Stimulated activated naive CD8-positive, alpha-beta T cell treated with anti-CD3 and anti-CD28 coated beads, Interleukin-15, Interleukin-2, amounts not matched to agents 100 ng/mL and 50 ng/mL, for 24 hours (primary cell): Measurements from ENCODE around the gene SUGP1.

Experiments
- H3K27ac Mint-ChIP-seq: one replicate; pipeline ENCODE4 v1.8.0; 2021; ENCODE audit warnings: mild to moderate bottlenecking, mixed read lengths
- H3K27me3 Mint-ChIP-seq: one replicate; pipeline ENCODE4 v1.8.0; 2021; ENCODE audit warnings: mixed read lengths
- H3K36me3 Mint-ChIP-seq: one replicate; pipeline ENCODE4 v1.8.0; 2021; ENCODE audit warnings: low read depth, mixed read lengths
- H3K4me1 Mint-ChIP-seq: one replicate; pipeline ENCODE4 v1.8.0; 2021; ENCODE audit warnings: low read depth, mixed read lengths
- H3K4me3 Mint-ChIP-seq: one replicate; pipeline ENCODE4 v1.8.0; 2021; ENCODE audit warnings: mild to moderate bottlenecking, mixed read lengths
- H3K9me3 Mint-ChIP-seq: one replicate; pipeline ENCODE4 v1.8.0; 2021; ENCODE audit warnings: mixed read lengths

Gene SUGP1

GRCh38 chr19:19296953-19297689 lies 23.2 kb downstream of the SUGP1 start:
- Mint-ChIP-seq H3K4me1 (no peaks in the 10 kb centered on the region), H3K4me3 (no peak overlapping the region), H3K27me3 (no peaks in the 10 kb centered on the region), H3K27ac (no peak overlapping the region), H3K9me3 (no peaks in the 10 kb centered on the region), H3K36me3 (peaks cover 37% of the 10 kb centered on the region)

GRCh38 chr19:19294914-19295313 lies 25.4 kb downstream of the SUGP1 start:
- no peaks in the 10 kb centered on the region for H3K4me1 Mint-ChIP-seq
- no peaks in the 10 kb centered on the region for H3K27me3 Mint-ChIP-seq
- H3K36me3 Mint-ChIP-seq = peaks cover 54% of the 10 kb centered on the region
- H3K27ac Mint-ChIP-seq = no peak overlapping the region
- no peak overlapping the region for H3K4me3 Mint-ChIP-seq
- no peaks in the 10 kb centered on the region for H3K9me3 Mint-ChIP-seq

DNA sequence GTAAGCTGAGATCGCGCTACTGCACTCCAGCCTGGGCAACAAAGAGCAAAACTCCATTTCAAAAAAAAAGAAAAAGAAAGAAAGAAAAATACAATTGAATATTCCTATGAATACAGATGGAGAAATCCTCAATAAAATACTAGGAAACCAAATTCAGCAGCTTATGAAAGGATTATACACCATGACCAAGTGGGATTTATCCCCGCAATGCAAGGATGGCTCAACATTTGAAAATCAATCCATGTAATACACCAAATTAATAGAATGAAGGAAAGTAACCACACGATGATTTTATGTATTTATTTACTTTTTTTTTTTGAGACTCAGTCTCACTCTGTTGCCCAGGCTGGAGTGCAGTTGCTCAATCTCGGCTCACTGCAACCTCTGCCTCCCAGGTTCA lies 27.7 kb downstream of the SUGP1 start:
- Mint-ChIP-seq H3K4me3 (no peak overlapping the region), H3K4me1 (no peaks in the 10 kb centered on the region), H3K27me3 (no peaks in the 10 kb centered on the region), H3K36me3 (peaks cover 56% of the 10 kb centered on the region), H3K9me3 (no peaks in the 10 kb centered on the region), H3K27ac (no peak overlapping the region)

DNA sequence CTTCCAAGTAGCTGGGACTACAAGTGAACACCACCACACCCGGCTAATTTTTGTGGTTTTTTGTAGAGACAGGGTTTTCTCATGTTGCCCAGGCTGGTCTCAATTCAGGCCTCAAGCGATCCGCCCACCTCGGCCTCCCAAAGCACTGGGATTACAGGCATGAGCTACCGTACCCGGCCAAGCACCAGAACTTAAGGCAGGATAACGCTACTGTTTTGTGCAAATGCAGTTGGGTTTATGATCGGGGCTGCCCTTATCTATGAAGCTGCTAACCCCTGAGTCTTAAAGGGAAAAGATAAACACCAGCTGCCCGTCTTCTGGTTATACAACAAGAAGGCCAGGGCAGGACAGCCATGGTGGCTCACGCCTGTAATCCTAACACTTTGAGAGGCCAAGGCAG lies 34.6 kb downstream of the SUGP1 start:
- Mint-ChIP-seq H3K9me3 (no peaks in the 10 kb centered on the region), H3K36me3 (peaks cover 44% of the 10 kb centered on the region), H3K27ac (no peak overlapping the region), H3K4me3 (no peak overlapping the region), H3K4me1 (no peaks in the 10 kb centered on the region), H3K27me3 (no peaks in the 10 kb centered on the region)

DNA sequence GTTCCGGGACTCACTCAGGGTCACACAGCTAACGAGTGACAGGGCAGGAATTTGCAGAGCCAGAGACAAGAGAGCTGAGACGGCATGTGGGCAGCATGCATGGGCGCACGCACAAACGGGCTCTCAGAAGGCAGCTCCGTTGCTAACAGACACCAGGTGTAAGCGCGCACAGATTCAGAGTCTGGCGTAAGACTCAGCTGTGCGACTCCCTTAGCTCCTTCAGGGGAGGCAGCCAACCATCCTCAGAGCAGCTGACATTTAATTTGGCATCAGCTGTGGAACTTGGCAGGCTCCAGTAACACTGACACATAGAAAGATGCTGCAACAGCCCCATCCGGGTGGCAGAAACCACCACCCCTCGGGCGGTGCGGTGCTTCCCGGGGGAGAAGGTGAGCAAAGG lies 39.7 kb downstream of the SUGP1 start:
- H3K27ac Mint-ChIP-seq = no peak overlapping the region
- H3K9me3 Mint-ChIP-seq = no peaks in the 10 kb centered on the region
- no peaks in the 10 kb centered on the region for H3K4me1 Mint-ChIP-seq
- H3K36me3 Mint-ChIP-seq = peaks cover 42% of the 10 kb centered on the region
- no peaks in the 10 kb centered on the region for H3K27me3 Mint-ChIP-seq
- no peak overlapping the region for H3K4me3 Mint-ChIP-seq

DNA sequence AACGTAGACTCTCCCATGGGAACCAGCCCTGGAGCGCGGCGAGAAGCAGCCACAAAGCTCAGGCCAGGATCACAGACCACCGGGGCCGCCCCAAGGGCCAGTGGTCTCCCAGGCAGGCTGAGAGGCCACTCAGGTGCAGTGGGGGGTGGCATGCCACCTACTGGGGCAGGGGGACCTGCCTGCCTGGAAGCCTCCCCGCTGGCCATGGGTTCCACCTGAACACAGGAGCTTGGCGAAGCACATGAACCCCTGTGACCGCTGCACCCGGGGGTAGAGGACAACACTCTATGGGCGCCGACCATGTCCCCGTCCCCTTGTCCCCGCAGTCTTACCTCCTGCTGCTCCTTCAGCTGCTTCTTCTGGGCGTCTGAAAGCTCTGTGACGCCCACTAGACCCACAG lies 40.5 kb downstream of the SUGP1 start:
- Mint-ChIP-seq H3K4me3 (no peak overlapping the region), H3K27ac (no peak overlapping the region), H3K4me1 (no peaks in the 10 kb centered on the region), H3K9me3 (no peaks in the 10 kb centered on the region), H3K36me3 (peaks cover 38% of the 10 kb centered on the region), H3K27me3 (peaks cover 3% of the 10 kb centered on the region)

DNA sequence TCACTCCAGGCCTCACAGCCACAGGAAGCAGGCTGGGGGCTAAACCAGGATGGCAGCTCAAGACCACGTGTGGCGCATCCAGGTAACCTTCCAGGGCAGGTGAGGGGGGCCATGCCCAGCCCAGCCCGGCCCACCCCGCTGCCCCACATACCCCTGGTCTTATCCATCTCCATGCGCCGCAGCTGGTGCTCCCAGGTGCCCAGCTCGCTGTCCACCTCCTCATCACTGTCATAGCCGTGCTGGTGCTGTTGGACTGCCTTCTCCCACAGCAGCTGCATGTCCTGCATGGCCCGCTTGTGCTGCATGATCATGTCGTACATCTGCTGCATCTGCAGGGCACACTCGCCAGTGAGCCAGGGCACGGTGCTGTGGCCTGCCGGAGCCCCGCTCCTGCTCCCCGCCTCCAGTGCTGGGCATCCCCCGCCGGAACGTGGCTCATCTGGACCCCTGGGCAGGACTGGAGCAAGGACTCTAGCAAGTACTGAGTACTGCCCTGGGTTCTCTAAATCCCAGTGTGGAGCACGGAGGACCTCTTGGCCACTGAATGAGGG lies 41.2 kb downstream of the SUGP1 start:
- H3K4me1 Mint-ChIP-seq = no peaks in the 10 kb centered on the region
- H3K27ac Mint-ChIP-seq = no peak overlapping the region
- H3K9me3 Mint-ChIP-seq = no peaks in the 10 kb centered on the region
- peaks cover 32% of the 10 kb centered on the region for H3K36me3 Mint-ChIP-seq
- no peak overlapping the region for H3K4me3 Mint-ChIP-seq
- H3K27me3 Mint-ChIP-seq = peaks cover 6% of the 10 kb centered on the region

GRCh38 chr19:19278315-19278714 lies 42.0 kb downstream of the SUGP1 start:
- Mint-ChIP-seq H3K27me3 (peaks cover 14% of the 10 kb centered on the region), H3K27ac (no peak overlapping the region), H3K4me1 (no peaks in the 10 kb centered on the region), H3K36me3 (peaks cover 26% of the 10 kb centered on the region), H3K4me3 (no peak overlapping the region), H3K9me3 (no peaks in the 10 kb centered on the region)

GRCh38 chr19:19276851-19277250 lies 43.5 kb downstream of the SUGP1 start:
- H3K4me3 Mint-ChIP-seq = no peak overlapping the region
- no peak overlapping the region for H3K27ac Mint-ChIP-seq
- no peaks in the 10 kb centered on the region for H3K4me1 Mint-ChIP-seq
- H3K36me3 Mint-ChIP-seq = peaks cover 25% of the 10 kb centered on the region
- no peaks in the 10 kb centered on the region for H3K9me3 Mint-ChIP-seq
- peaks cover 23% of the 10 kb centered on the region for H3K27me3 Mint-ChIP-seq

DNA sequence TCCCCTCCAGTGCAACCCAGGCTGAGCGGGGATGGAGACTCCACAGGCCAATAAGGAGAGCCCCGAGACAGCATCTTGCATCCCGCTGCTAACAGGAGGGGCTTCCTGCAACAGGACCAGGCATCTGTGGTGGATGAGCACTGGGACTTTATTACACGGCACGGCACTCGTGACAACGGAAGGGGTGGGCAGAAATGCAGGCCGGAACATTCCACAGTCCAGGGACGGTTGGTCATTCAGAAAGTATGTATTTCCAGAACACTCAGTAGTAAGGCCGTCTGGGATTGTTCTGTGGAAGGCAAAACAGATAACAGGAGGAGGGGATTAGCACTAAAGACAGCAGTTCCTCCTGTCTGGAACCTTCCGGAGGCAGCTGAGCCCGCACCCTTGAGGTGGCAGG lies 43.9 kb downstream of the SUGP1 start:
- H3K27ac Mint-ChIP-seq = no peak overlapping the region
- peaks cover 21% of the 10 kb centered on the region for H3K36me3 Mint-ChIP-seq
- H3K9me3 Mint-ChIP-seq = no peaks in the 10 kb centered on the region
- H3K4me1 Mint-ChIP-seq = no peaks in the 10 kb centered on the region
- no peak overlapping the region for H3K4me3 Mint-ChIP-seq
- H3K27me3 Mint-ChIP-seq = peaks cover 24% of the 10 kb centered on the region

DNA sequence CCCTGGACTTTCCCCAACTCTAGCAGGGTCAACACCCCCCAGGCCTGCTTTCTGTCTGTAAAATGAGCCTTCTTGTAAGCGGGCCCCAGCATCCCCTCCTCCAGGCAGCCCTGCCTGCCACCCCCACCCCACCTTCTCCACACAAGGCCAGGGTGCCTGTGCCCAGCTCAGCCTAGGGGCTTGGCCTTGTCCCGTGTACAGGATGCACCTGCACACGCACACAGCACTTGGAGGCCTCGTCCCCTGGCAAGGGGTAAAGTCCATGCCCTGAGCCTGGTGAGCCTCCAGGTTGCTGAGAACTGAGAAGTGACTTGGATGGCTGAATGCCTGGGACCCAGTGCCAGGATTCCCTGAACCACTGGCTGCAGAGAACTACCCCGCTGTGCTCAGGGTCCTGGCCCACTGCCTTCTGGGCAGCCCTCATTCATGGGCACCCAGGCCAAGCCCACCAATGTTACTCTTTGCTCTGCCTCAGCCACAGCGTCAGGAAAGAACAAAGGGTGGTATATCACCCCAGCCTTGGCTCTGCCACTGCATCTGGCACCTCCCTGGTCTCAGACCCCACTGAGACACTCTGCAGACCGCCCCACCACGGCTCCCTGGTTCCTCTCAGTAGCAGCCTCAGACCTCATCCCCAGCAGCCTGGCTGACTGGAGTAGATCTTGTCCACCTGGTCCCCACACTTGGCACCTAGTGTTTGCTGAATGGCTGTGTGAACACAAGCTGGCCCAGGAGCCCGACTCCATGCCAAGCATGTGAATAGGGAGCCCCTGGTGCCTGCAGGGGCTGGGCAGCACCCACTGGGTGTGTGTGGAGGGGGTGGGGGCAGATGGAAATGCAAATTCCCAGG lies 45.4 kb downstream of the SUGP1 start:
- H3K27ac Mint-ChIP-seq = no peak overlapping the region
- H3K27me3 Mint-ChIP-seq = peaks cover 27% of the 10 kb centered on the region
- H3K9me3 Mint-ChIP-seq = no peaks in the 10 kb centered on the region
- no peak overlapping the region for H3K4me3 Mint-ChIP-seq
- H3K4me1 Mint-ChIP-seq = no peaks in the 10 kb centered on the region
- peaks cover 12% of the 10 kb centered on the region for H3K36me3 Mint-ChIP-seq

DNA sequence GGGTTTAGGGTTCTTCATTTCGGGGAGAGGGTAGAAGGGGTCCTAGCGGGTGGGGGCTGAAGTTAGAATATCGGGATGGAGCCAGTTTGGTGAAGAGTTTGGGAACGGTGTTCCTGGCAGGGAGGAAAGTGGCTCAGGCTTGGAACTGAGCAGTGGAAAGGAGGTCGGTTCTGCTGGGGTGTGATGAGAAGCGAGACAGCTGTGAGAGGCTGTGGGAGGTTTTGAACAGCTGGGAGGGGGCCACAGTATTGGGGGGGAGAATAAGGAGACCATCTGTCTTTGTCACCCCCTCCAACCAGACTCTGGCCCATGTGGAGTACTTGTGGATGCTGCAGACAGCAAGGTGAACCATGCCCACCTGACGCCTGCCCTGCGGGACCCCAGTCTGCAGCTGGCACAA lies 46.2 kb downstream of the SUGP1 start:
- H3K27me3 Mint-ChIP-seq = peaks cover 27% of the 10 kb centered on the region
- H3K4me3 Mint-ChIP-seq = no peak overlapping the region
- H3K36me3 Mint-ChIP-seq = peaks cover 12% of the 10 kb centered on the region
- no peaks in the 10 kb centered on the region for H3K4me1 Mint-ChIP-seq
- H3K27ac Mint-ChIP-seq = no peak overlapping the region
- H3K9me3 Mint-ChIP-seq = no peaks in the 10 kb centered on the region

DNA sequence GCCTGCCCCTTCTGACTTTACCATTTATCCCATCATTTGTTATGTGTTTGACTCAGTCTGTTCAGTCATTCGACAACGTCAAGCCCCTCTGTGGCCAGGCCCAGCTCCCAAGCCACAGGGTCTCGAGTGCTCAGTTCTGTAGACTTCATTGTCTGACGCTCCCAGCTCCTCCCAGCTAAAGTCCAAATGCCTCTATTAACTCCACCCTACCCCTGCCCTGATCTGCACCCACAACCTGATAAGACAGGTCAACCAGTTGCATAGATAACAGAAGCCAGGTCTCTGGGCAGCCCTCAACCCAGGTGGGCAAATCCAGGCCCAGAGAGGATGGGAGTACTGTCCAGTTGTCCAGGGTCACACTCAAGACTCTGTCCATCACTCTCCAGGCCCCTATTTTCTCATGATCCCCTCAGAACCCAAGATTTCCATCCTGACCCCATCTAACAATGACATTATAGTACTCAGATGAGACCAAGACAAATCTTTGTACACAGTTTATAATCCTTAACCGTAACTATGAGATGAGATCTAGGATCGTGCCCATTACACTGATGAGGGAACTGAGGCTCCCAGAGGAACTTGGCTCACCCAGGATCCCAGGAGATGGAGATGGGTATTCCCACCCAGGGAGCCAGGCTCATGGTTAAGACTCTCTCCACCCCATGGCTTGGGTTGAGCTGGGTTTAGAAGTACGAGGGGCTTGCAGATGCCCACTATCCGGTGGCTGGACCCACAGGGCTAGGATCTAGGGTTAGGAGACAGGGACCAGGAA lies 48.3 kb downstream of the SUGP1 start:
- H3K4me1 Mint-ChIP-seq = no peaks in the 10 kb centered on the region
- no peak overlapping the region for H3K27ac Mint-ChIP-seq
- H3K36me3 Mint-ChIP-seq = peaks cover 6% of the 10 kb centered on the region
- H3K27me3 Mint-ChIP-seq = peaks cover 27% of the 10 kb centered on the region
- H3K9me3 Mint-ChIP-seq = no peaks in the 10 kb centered on the region
- no peak overlapping the region for H3K4me3 Mint-ChIP-seq

DNA sequence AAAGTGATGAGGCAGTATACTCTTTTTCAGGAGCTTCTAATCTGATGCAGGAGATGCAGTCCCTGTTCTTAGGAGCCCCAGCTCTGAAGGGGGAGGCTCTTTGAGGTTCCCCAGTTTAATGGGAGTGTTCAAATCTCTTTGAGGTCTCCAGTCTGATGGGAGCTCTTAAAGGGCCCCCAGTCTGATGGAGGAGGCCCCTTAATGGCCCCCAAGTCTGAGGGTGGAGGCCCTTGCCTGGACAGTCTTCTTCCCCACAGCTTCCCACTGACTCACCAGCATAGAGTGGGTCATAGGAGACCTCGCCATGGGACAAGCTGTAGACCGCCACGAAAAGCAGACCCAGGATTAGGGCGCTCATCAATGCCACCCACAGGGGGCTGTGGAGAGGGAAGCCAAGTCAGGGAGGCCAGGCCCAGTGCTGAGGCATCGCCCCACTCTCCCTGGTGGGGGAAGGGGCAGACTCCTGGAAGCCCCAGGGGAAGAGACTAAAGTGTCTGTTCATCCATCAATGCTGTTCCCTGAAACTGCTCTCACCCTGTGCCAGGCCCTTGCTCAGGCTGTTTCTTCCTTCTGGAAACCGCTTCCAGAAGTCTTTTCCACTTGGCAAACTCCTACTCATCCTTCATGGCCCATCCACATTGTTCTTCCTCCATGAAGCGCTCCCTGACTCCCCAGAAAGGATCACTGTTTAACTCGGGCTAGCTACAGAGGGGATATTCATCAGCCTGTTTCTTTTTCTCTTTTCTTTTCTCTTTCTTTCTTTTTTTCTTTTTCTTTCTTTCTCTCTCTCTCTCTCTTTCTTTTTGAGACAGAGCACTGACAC lies 49.3 kb downstream of the SUGP1 start:
- Mint-ChIP-seq H3K27ac (no peak overlapping the region), H3K36me3 (no peaks in the 10 kb centered on the region), H3K27me3 (peaks cover 27% of the 10 kb centered on the region), H3K4me3 (no peak overlapping the region), H3K9me3 (no peaks in the 10 kb centered on the region), H3K4me1 (no peaks in the 10 kb centered on the region)
